ENCODE measurements around the gene ZHX3.

Gene ZHX3

GRCh38 chr20:41198443-41198842 is 119.1 kb downstream of the ZHX3 start:
- POLR2A ChIA-PET: no interaction called here
- Histone ChIP-seq H3K27me3 (replicated peaks in 2 of 5; ENCODE audit: control insufficient read depth in 4 of 5, insufficient read depth in 5 of 5, low read length in 4 of 5) (no peaks in the 10 kb centered on the region), H3K36me3 (ENCODE audit: control insufficient read depth in 4 of 4, insufficient read depth in 4 of 4, low read length in 3 of 4) (peaks cover 0 to 11% (median 5%) of the 10 kb centered on the region in 4 experiments), H3K9me3 (ENCODE audit: control extremely low read depth in 1 of 5, control insufficient read depth in 4 of 5, insufficient read depth in 2 of 5, low read depth in 1 of 5, low read length in 4 of 5) (peaks cover 2 to 45% (median 17%) of the 10 kb centered on the region in 5 experiments), H3K4me1 (ENCODE audit: control extremely low read depth in 1 of 4, control insufficient read depth in 4 of 4, insufficient read depth in 4 of 4, low read length in 3 of 4) (no peaks in the 10 kb centered on the region), H3K4me3 (ENCODE audit: control insufficient read depth in 1 of 7, extremely low read depth in 1 of 7, insufficient read depth in 4 of 7, low read depth in 2 of 7, low read length in 6 of 7) (no peak overlapping the region), H3K27ac (ENCODE audit: insufficient read depth in 1 of 2, low read depth in 1 of 2, low read length in 2 of 2, poor library complexity in 1 of 2, severe bottlenecking in 2 of 2) (no peak overlapping the region)
- peak in 2 of 3 donors; percentile 6 to 21 for DNase-seq
- no CpG with 5 or more reads among the region's 4 CpGs for WGBS (ENCODE audit: insufficient coverage)
- CTCF ChIA-PET: no interaction called here

GRCh38 chr20:41196653-41197225 is 120.8 kb downstream of the ZHX3 start:
- Histone ChIP-seq H3K9me3 (ENCODE audit: control extremely low read depth in 1 of 5, control insufficient read depth in 4 of 5, insufficient read depth in 2 of 5, low read depth in 1 of 5, low read length in 4 of 5) (peaks cover 11 to 46% (median 20%) of the 10 kb centered on the region in 5 experiments), H3K27me3 (replicated peaks in 2 of 5; ENCODE audit: control insufficient read depth in 4 of 5, insufficient read depth in 5 of 5, low read length in 4 of 5) (no peaks in the 10 kb centered on the region), H3K4me1 (ENCODE audit: control extremely low read depth in 1 of 4, control insufficient read depth in 4 of 4, insufficient read depth in 4 of 4, low read length in 3 of 4) (no peaks in the 10 kb centered on the region), H3K4me3 (ENCODE audit: control insufficient read depth in 1 of 7, extremely low read depth in 1 of 7, insufficient read depth in 4 of 7, low read depth in 2 of 7, low read length in 6 of 7) (no peak overlapping the region), H3K36me3 (ENCODE audit: control insufficient read depth in 4 of 4, insufficient read depth in 4 of 4, low read length in 3 of 4) (peaks cover 0 to 10% (median 5%) of the 10 kb centered on the region in 4 experiments), H3K27ac (ENCODE audit: insufficient read depth in 1 of 2, low read depth in 1 of 2, low read length in 2 of 2, poor library complexity in 1 of 2, severe bottlenecking in 2 of 2) (no peak overlapping the region)
- ChIA-PET CTCF (no interaction called here), POLR2A (interaction anchor here (0.7 to 0.8 kb wide), 2 partner anchors 102 to 1061 kb away, joined by 3 read pairs; no protein-coding TSS in a partner anchor)
- DNase-seq: peak in 1 of 3 donors; percentile 16
- no CpG with 5 or more reads among the region's 1 CpG for WGBS (ENCODE audit: insufficient coverage)

- WGBS (ENCODE audit: insufficient coverage): 100% methylated on average over 1 of the region's 3 CpGs
- Histone ChIP-seq H3K36me3 (ENCODE audit: control insufficient read depth in 4 of 4, insufficient read depth in 4 of 4, low read length in 3 of 4) (peaks cover 0 to 7% (median 3%) of the 10 kb centered on the region in 4 experiments), H3K27ac (ENCODE audit: insufficient read depth in 1 of 2, low read depth in 1 of 2, low read length in 2 of 2, poor library complexity in 1 of 2, severe bottlenecking in 2 of 2) (no peak overlapping the region), H3K9me3 (ENCODE audit: control extremely low read depth in 1 of 5, control insufficient read depth in 4 of 5, insufficient read depth in 2 of 5, low read depth in 1 of 5, low read length in 4 of 5) (peaks cover 7 to 37% (median 19%) of the 10 kb centered on the region in 5 experiments), H3K4me3 (ENCODE audit: control insufficient read depth in 1 of 7, extremely low read depth in 1 of 7, insufficient read depth in 4 of 7, low read depth in 2 of 7, low read length in 6 of 7) (no peak overlapping the region), H3K27me3 (replicated peaks in 2 of 5; ENCODE audit: control insufficient read depth in 4 of 5, insufficient read depth in 5 of 5, low read length in 4 of 5) (no peaks in the 10 kb centered on the region), H3K4me1 (ENCODE audit: control extremely low read depth in 1 of 4, control insufficient read depth in 4 of 4, insufficient read depth in 4 of 4, low read length in 3 of 4) (no peaks in the 10 kb centered on the region)
- ChIA-PET POLR2A (no interaction called here), CTCF (no interaction called here)
- no peak for DNase-seq
These were observed 125.0 kb downstream of the ZHX3 start for GRCh38 chr20:41192575-41192974.

- Histone ChIP-seq H3K36me3 (ENCODE audit: control insufficient read depth in 4 of 4, insufficient read depth in 4 of 4, low read length in 3 of 4) (peaks cover 0 to 7% (median 3%) of the 10 kb centered on the region in 4 experiments), H3K27ac (ENCODE audit: insufficient read depth in 1 of 2, low read depth in 1 of 2, low read length in 2 of 2, poor library complexity in 1 of 2, severe bottlenecking in 2 of 2) (no peak overlapping the region), H3K9me3 (ENCODE audit: control extremely low read depth in 1 of 5, control insufficient read depth in 4 of 5, insufficient read depth in 2 of 5, low read depth in 1 of 5, low read length in 4 of 5) (peaks cover 5 to 37% (median 19%) of the 10 kb centered on the region in 5 experiments), H3K27me3 (replicated peaks in 2 of 5; ENCODE audit: control insufficient read depth in 4 of 5, insufficient read depth in 5 of 5, low read length in 4 of 5) (no peaks in the 10 kb centered on the region), H3K4me1 (ENCODE audit: control extremely low read depth in 1 of 4, control insufficient read depth in 4 of 4, insufficient read depth in 4 of 4, low read length in 3 of 4) (no peaks in the 10 kb centered on the region), H3K4me3 (ENCODE audit: control insufficient read depth in 1 of 7, extremely low read depth in 1 of 7, insufficient read depth in 4 of 7, low read depth in 2 of 7, low read length in 6 of 7) (no peak overlapping the region)
- POLR2A ChIA-PET: no interaction called here
- 97% methylated on average over 5 of the region's 5 CpGs for WGBS (ENCODE audit: insufficient coverage)
- CTCF ChIA-PET: no interaction called here
- DNase-seq: no peak
These were observed 125.7 kb downstream of the ZHX3 start for GRCh38 chr20:41191562-41192500.

- no peak for DNase-seq
- CTCF ChIA-PET: interaction anchor here (1.4 to 4.1 kb wide), 2 partner anchors 15 to 37 kb away, joined by 4 to 13 read pairs; no protein-coding TSS in a partner anchor
- POLR2A ChIA-PET: no interaction called here
These were observed 129.9 kb downstream of the ZHX3 start for GRCh38 chr20:41187668-41188067.

GRCh38 chr20:41185013-41185757 is 132.3 kb downstream of the ZHX3 start:
- 92% methylated on average over 9 of the region's 11 CpGs for WGBS (ENCODE audit: insufficient coverage)
- H3K4me3 ChIP-seq (ENCODE audit: control insufficient read depth in 1 of 7, extremely low read depth in 1 of 7, insufficient read depth in 4 of 7, low read depth in 2 of 7, low read length in 6 of 7): no peak overlapping the region
- H3K27ac ChIP-seq (ENCODE audit: insufficient read depth in 1 of 2, low read depth in 1 of 2, low read length in 2 of 2, poor library complexity in 1 of 2, severe bottlenecking in 2 of 2): no peak overlapping the region
- peaks cover 0 to 23% (median 0%) of the 10 kb centered on the region in 5 experiments for H3K27me3 ChIP-seq (replicated peaks in 2 of 5; ENCODE audit: control insufficient read depth in 4 of 5, insufficient read depth in 5 of 5, low read length in 4 of 5)
- peaks cover 0 to 22% (median 8%) of the 10 kb centered on the region in 4 experiments for H3K36me3 ChIP-seq (ENCODE audit: control insufficient read depth in 4 of 4, insufficient read depth in 4 of 4, low read length in 3 of 4)
- ChIA-PET CTCF (interaction anchor here (1.3 kb wide), 1 partner anchor 156 kb away, joined by 4 read pairs; no protein-coding TSS in a partner anchor), POLR2A (no interaction called here)
- no peak for DNase-seq
- H3K9me3 ChIP-seq (ENCODE audit: control extremely low read depth in 1 of 5, control insufficient read depth in 4 of 5, insufficient read depth in 2 of 5, low read depth in 1 of 5, low read length in 4 of 5): peaks cover 0 to 10% (median 3%) of the 10 kb centered on the region in 5 experiments
- no peaks in the 10 kb centered on the region for H3K4me1 ChIP-seq (ENCODE audit: control extremely low read depth in 1 of 4, control insufficient read depth in 4 of 4, insufficient read depth in 4 of 4, low read length in 3 of 4)

More at GRCh38 chr20:41187668-41188067, 129.9 kb downstream of the ZHX3 start:
- Histone ChIP-seq H3K27me3 (replicated peaks in 2 of 5; ENCODE audit: control insufficient read depth in 4 of 5, insufficient read depth in 5 of 5, low read length in 4 of 5) (peaks cover 0 to 7% (median 0%) of the 10 kb centered on the region in 5 experiments), H3K4me1 (ENCODE audit: control extremely low read depth in 1 of 4, control insufficient read depth in 4 of 4, insufficient read depth in 4 of 4, low read length in 3 of 4) (no peaks in the 10 kb centered on the region), H3K9me3 (ENCODE audit: control extremely low read depth in 1 of 5, control insufficient read depth in 4 of 5, insufficient read depth in 2 of 5, low read depth in 1 of 5, low read length in 4 of 5) (peaks cover 3 to 30% (median 15%) of the 10 kb centered on the region in 5 experiments), H3K4me3 (ENCODE audit: control insufficient read depth in 1 of 7, extremely low read depth in 1 of 7, insufficient read depth in 4 of 7, low read depth in 2 of 7, low read length in 6 of 7) (no peak overlapping the region), H3K27ac (ENCODE audit: insufficient read depth in 1 of 2, low read depth in 1 of 2, low read length in 2 of 2, poor library complexity in 1 of 2, severe bottlenecking in 2 of 2) (no peak overlapping the region), H3K36me3 (ENCODE audit: control insufficient read depth in 4 of 4, insufficient read depth in 4 of 4, low read length in 3 of 4) (peaks cover 0 to 24% (median 6%) of the 10 kb centered on the region in 4 experiments)
